Tibial artery (tissue), 4 donors: ENCODE data around the gene LSM14A.

Experiments
- DNase-seq, 2 donors: peaks; one replicate each; pipeline ENCODE4 v3.0.0-alpha.2; 2019
- H3K27ac ChIP-seq, 2 donors: fragments of 200-600 bp; sonication (generic) in 1 of 2; 1 replicate in 1 of 2; 2 replicates in 1 of 2; pipeline ENCODE4 v1.5.1; 2018 to 2019; ENCODE audit warnings: mild to moderate bottlenecking in 1 of 2
- H3K27me3 ChIP-seq, 2 donors: fragments of 200-600 bp; sonication (generic) in 1 of 2; one replicate each; pipeline versions ENCODE4 v1.5.1 to v1.6.0; 2016 to 2019
- H3K36me3 ChIP-seq, 3 donors: fragments of 200-600 bp; sonication (generic) in 2 of 3; one replicate each; pipeline ENCODE4 v1.5.1; 2016 to 2019; ENCODE audit warnings: mild to moderate bottlenecking in 2 of 3
- H3K4me1 ChIP-seq, 4 donors: fragments of 200-600 bp; sonication (generic) in 2 of 4; 1 replicate in 3 of 4; 2 replicates in 1 of 4; pipeline ENCODE4 v1.5.1; 2016 to 2019
- H3K4me3 ChIP-seq, 2 donors: fragments of 200-600 bp; sonication (generic) in 1 of 2; 1 replicate in 1 of 2; 2 replicates in 1 of 2; pipeline ENCODE4 v1.5.1; 2018 to 2019; ENCODE audit warnings: mild to moderate bottlenecking in 2 of 2
- H3K9me3 ChIP-seq, 3 donors: fragments of 200-600 bp; sonication (generic) in 1 of 3; one replicate each; pipeline ENCODE4 v1.5.1; 2016 to 2019
- intact Hi-C: fragments of 100-400 bp; cut with DNase I; formaldehyde crosslinking; loops from one replicate; pipeline ENCODE4 v1.15.0; 2023; ENCODE audit warnings: low total_unique reads
- TF ChIP-seq, protein P1 (sequence below), 2 experiments: fragments of 200-600 bp in 1 of 2; fragments of 450-650 bp in 1 of 2; IDR thresholded peaks; one replicate each; pipeline ENCODE4 v1.5.1; 2017 to 2019; ENCODE audit warnings: antibody characterized with exemption in 2 of 2, mild to moderate bottlenecking in 1 of 2, moderate library complexity in 1 of 2

LSM14A gene

DNA sequence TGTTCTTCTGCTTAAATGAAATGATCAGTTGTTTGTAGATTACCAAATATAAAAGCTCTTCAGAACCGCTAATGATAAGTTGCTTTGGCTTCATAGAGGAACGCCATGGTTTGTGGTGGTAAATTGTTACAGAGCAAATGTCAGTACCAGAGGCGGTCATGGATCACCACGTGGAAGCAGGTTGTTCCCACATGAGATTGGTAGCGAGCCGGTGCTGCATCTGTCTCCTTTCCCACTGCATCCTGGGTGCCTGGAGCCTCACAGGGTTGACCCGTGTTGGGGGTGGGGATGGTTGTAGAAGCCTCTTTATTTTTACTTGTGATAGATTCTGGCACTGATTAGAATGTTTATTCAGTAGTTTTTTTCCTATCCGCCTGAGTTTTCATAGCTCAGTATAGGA is 96.8 kb downstream of the LSM14A start:
- peak overlapping the region; percentile 75 for H3K27ac ChIP-seq
- intact Hi-C loops, result no loop called here
- no peaks in the 10 kb centered on the region for H3K9me3 ChIP-seq
- no peak for DNase-seq
- H3K4me3 ChIP-seq, result no peak overlapping the region
- no peaks in the 10 kb centered on the region for H3K27me3 ChIP-seq
- peaks cover 0 to 6% (median 0%) of the 10 kb centered on the region in 3 donors for H3K36me3 ChIP-seq
- TF ChIP-seq, protein P1, sequence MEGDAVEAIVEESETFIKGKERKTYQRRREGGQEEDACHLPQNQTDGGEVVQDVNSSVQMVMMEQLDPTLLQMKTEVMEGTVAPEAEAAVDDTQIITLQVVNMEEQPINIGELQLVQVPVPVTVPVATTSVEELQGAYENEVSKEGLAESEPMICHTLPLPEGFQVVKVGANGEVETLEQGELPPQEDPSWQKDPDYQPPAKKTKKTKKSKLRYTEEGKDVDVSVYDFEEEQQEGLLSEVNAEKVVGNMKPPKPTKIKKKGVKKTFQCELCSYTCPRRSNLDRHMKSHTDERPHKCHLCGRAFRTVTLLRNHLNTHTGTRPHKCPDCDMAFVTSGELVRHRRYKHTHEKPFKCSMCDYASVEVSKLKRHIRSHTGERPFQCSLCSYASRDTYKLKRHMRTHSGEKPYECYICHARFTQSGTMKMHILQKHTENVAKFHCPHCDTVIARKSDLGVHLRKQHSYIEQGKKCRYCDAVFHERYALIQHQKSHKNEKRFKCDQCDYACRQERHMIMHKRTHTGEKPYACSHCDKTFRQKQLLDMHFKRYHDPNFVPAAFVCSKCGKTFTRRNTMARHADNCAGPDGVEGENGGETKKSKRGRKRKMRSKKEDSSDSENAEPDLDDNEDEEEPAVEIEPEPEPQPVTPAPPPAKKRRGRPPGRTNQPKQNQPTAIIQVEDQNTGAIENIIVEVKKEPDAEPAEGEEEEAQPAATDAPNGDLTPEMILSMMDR (IDR thresholded peaks at IDR 0.05), result no peak
- peaks cover 0 to 83% (median 47%) of the 10 kb centered on the region in 4 donors for H3K4me1 ChIP-seq

DNA sequence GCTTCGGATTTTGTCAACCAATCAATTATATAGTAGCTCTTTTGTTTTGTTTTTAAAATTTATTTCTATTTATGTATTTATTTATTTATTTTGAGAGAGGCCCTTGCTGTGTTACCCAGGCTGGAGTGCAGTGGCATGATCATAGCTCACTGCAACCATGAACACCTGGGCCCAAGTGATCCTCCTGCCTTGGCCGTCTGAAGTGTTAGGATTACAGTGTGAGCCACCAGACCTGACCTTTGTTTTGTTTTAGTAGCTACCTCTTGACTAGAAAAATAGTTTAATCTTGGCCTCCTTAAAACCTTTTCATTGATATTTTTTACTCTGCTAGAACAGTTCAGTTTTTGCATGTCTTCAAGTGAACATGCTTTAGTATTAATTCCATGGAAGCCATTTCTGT is 97.2 kb downstream of the LSM14A start:
- peak overlapping the region; percentile 75 for H3K27ac ChIP-seq
- H3K36me3 ChIP-seq, result peaks cover 0 to 6% (median 0%) of the 10 kb centered on the region in 3 donors
- intact Hi-C loops, result no loop called here
- H3K9me3 ChIP-seq, result no peaks in the 10 kb centered on the region
- no peak for DNase-seq
- TF ChIP-seq, protein P1 (IDR thresholded peaks at IDR 0.05), result no peak
- no peaks in the 10 kb centered on the region for H3K27me3 ChIP-seq
- H3K4me1 ChIP-seq, result peaks cover 0 to 83% (median 49%) of the 10 kb centered on the region in 4 donors
- no peak overlapping the region for H3K4me3 ChIP-seq

DNA sequence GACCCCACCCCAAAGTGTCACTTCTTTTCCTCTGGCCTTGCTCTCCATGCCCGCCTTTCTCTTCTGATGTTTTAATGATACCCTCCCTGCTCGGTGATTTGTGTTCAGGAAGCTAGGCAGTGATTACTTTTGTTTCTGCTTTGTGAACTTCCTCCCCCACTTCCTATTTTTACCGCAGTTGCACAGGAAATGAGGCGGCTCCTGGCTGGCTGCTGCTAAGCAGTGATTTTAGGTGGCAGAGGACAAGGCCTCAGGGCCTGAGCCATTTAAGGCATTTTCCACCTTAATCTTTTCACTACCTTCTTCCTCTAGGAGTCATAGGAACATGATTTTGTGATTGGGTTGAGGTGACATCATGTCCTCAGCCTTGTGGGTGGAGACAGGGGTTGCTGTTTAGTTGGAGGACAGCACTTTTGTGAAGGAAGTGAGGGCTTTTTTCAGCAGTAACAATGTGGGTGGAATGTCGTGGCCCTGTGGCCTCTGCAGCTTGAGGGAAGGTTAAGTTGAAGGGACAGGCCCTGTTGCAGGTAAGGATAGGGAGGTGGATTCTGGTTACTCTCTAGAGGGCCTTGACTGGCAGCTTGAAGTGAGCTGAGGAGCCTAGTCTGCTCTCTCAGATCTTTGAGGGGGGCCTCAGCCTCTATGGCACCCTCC is 97.8 kb downstream of the LSM14A start:
- intact Hi-C loops, result no loop called here
- peak; percentile 61 to 80 for DNase-seq
- Histone ChIP-seq H3K4me1 (peaks cover 0 to 83% (median 47%) of the 10 kb centered on the region in 4 donors), H3K27ac (peak overlapping the region; percentile 75), H3K27me3 (no peaks in the 10 kb centered on the region), H3K4me3 (peak overlapping the region in 1 of 2 donors; percentile 21), H3K9me3 (no peaks in the 10 kb centered on the region), H3K36me3 (peaks cover 0 to 6% (median 0%) of the 10 kb centered on the region in 3 donors)
- TF ChIP-seq, protein P1 (IDR thresholded peaks at IDR 0.05), result no peak

DNA sequence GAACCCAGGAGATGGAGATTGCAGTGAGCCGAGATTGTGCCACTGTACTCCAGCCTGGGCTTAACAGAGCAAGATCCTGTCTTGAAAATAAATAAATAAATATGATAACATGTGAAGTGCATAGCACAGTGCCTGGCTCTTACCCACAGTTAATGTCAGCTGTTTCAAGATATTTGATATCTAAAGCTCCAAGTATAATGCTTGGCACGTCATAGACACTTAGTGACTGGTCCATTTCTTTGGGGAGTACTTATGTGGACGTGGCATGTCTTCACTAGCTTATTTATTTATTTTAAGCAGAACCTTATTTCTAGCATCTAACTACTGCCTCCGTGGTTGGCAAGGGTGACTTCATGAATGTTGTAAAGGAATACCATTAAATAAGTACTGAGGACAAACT is 100.8 kb downstream of the LSM14A start:
- Histone ChIP-seq H3K9me3 (no peaks in the 10 kb centered on the region), H3K27ac (peak overlapping the region in 1 of 2 donors; percentile 75), H3K4me3 (no peak overlapping the region), H3K4me1 (peaks cover 0 to 84% (median 49%) of the 10 kb centered on the region in 4 donors), H3K36me3 (no peaks in the 10 kb centered on the region), H3K27me3 (no peaks in the 10 kb centered on the region)
- intact Hi-C loops, result no loop called here
- TF ChIP-seq, protein P1 (IDR thresholded peaks at IDR 0.05), result no peak
- no peak for DNase-seq

DNA sequence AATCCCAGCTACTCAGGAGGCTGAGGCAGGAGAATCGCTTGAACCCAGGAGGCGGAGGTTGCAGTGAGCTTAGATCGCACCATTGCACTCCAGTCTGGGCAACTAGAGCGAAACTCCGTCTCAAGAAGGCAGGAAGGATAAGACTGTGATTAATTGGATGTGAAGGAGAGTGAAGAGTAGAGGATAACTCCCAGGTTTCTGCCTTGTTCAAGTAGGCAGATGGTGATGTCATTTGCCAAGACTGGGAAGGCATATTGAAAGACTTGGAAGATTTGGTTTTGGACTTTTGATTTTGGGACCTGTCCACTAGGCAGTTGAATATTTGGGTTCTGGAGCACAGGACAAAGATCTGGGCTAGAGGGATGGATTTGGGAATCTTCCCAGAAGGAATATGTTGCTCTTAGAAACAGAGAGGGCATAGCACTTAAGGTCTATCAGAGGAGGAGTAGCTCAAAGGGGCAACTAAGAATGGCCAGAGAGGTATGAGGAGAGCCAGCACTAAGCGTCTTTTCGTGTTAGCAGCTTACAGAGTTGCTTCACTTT is 102.1 kb downstream of the LSM14A start:
- Histone ChIP-seq H3K9me3 (no peaks in the 10 kb centered on the region), H3K4me3 (no peak overlapping the region), H3K27me3 (no peaks in the 10 kb centered on the region), H3K36me3 (no peaks in the 10 kb centered on the region), H3K27ac (peak overlapping the region; percentile 65 to 75), H3K4me1 (peaks cover 0 to 80% (median 43%) of the 10 kb centered on the region in 4 donors)
- intact Hi-C loops, result no loop called here
- TF ChIP-seq, protein P1 (IDR thresholded peaks at IDR 0.05), result no peak
- no peak for DNase-seq
